WI38 (cell line): ENCODE results near the gene TDRD9.
A peak's percentile ranks its signal among the peaks of the same experiment; 100 is the strongest.

Experiments used
- H3K4me3 ChIP-seq: 2 replicates; pipeline ENCODE4 v1.5.1; 2011; ENCODE audit warnings: low read depth, mild to moderate bottlenecking, control low read depth, low read length
- CTCF ChIP-seq: IDR thresholded peaks from 2 replicates; pipeline ENCODE4 v1.5.1; 2012; ENCODE audit warnings: low read depth, mild to moderate bottlenecking, control low read depth, low read length

TDRD9 gene

GRCh38 chr14:103904493-103905107 lies 23.7 kb upstream of the TDRD9 start:
- TF ChIP-seq CTCF: no peak
- H3K4me3 ChIP-seq: no peak overlapping the region

GRCh38 chr14:103905842-103906456 lies 22.3 kb upstream of the TDRD9 start:
- 0 out of 2 replicates have a peak, but pooled peaks have one; percentile 19 for TF ChIP-seq CTCF

GRCh38 chr14:103908580-103908979 lies 19.7 kb upstream of the TDRD9 start:
- no peak overlapping the region for H3K4me3 ChIP-seq
- no peak for TF ChIP-seq CTCF

More at GRCh38 chr14:103905842-103906456, 22.3 kb upstream of the TDRD9 start:
- H3K4me3 ChIP-seq: no peak overlapping the region

- H3K4me3 ChIP-seq: no peak overlapping the region
- no peak for TF ChIP-seq CTCF
These were observed 18.6 kb upstream of the TDRD9 start for GRCh38 chr14:103909531-103910261.

- TF ChIP-seq CTCF: peak; percentile 58
These were observed 17.9 kb upstream of the TDRD9 start for GRCh38 chr14:103910262-103910935.

GRCh38 chr14:103910984-103911383 lies 17.3 kb upstream of the TDRD9 start:
- H3K4me3 ChIP-seq: no peak overlapping the region
- no peak for TF ChIP-seq CTCF

More at GRCh38 chr14:103910262-103910935, 17.9 kb upstream of the TDRD9 start:
- H3K4me3 ChIP-seq: no peak overlapping the region
